IPS DF 4.7 (cell line): ENCODE results near the gene BASP1.
"Not testable (repeated sequence)": the region's sequence is repeated elsewhere in the genome, so short reads cannot be mapped to it uniquely, and the experiment has no call there.

Source experiments
- DNase-seq: peaks from one replicate; pipeline ENCODE4 v3.0.0-alpha.2; 2013; ENCODE audit warnings: low spot score; ENCODE audit errors: extremely low read depth

Gene BASP1

DNA sequence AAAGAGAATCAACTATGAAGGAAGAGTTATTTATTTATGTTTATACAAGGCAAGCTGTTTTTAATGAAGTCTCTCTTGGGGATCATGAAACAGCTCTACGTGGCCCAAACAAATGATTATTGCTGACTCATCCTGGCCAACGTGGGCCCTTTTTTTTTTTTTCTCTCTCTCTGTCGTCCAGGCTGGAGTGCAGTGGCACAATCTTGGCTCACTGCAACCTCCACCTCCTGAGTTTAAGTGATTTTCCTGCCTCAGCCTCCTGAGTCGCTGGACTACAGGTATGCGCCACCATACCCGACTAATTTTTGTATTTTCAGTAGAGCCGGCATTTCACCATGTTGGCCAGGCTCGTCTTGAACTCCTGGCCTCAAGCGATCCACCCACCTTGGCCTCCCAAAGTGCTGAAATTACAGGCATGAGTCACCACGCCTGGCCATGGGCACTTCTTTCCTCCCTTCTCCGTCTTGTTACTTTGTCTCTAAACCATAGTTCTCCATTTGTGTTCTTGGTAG is 98.3 kb downstream of the BASP1 start:
- DNase-seq = no peak

DNA sequence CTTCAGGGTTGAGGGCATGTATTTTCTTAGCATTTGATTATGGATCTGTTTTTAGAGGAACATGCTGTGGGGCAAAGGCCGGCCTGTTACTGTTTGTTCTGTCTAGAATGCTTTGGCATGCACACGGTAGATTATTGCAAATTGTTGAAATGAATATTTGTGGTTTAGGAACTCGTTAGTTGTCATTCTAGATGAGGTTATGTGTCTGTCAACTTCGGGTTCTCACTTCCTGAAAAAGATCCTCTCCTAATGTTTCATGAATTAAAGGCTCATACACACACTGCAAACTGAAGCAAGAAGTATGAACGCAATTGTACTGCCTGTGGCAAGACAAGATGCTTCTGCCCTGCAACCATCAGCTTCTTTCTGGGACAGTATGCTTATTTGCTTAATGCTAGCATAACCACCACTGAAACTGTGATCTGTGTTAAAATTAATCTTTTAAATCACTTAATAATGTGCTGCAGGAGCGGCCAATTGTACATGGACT is 99.6 kb downstream of the BASP1 start:
- DNase-seq = no peak

- DNase-seq = no peak
Measured at GRCh38 chr5:17317473-17317872, 100.0 kb downstream of the BASP1 start.

DNA sequence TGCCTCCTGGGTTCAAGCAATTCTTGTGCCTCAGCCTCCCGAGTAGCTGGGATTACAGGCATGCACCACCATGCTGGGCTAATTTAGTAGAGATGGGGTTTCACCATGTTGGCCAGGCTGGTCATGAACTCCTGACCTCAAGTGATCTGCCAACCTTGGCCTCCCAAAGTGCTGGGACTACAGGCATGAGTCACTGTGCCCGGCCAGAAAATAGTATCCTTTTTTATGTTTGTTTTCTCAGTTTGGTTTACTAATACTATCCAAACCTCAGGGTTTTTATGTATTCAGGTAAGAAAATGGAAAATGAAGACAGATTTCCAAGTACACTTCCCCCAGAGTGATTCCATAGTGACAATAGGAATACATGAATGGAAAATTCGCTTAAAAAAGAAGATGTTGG is 101.7 kb downstream of the BASP1 start:
- DNase-seq = not testable (repeated sequence)

- DNase-seq = no peak
Measured at GRCh38 chr5:17325770-17326599, 108.6 kb downstream of the BASP1 start.
